Stimulated activated memory B cell treated with anti-CD40 and anti-IgM and Interleukin-4, amounts not matched to agents 10 μg/mL and 1 μg/mL and 100 μg/mL, for 72 hours (primary cell): ENCODE data around the gene GAGE12H.
"Not testable (repeated sequence)": the region's sequence is repeated elsewhere in the genome, so short reads cannot be mapped to it uniquely, and the experiment has no call there.

ENCODE experiments used
- ATAC-seq: fragments of 150-1000 bp; cut with Tn5 transposase; 2 replicates; pipeline ENCODE4 v1.10.0; 2021
- H3K27ac Mint-ChIP-seq: one replicate; pipeline ENCODE4 v1.8.0; 2022; ENCODE audit warnings: mild to moderate bottlenecking, mixed read lengths
- H3K27me3 Mint-ChIP-seq: one replicate; pipeline ENCODE4 v1.8.0; 2022; ENCODE audit warnings: mixed read lengths
- H3K36me3 Mint-ChIP-seq: one replicate; pipeline ENCODE4 v1.8.0; 2022; ENCODE audit warnings: mixed read lengths
- H3K4me1 Mint-ChIP-seq: one replicate; pipeline ENCODE4 v1.8.0; 2022; ENCODE audit warnings: mixed read lengths
- H3K4me3 Mint-ChIP-seq: one replicate; pipeline ENCODE4 v1.8.0; 2022; ENCODE audit warnings: mild to moderate bottlenecking, moderate library complexity, mixed read lengths
- H3K9me3 Mint-ChIP-seq: one replicate; pipeline ENCODE4 v1.8.0; 2022; ENCODE audit warnings: mixed read lengths

GAGE12H gene

GRCh38 chrX:49579649-49580048 lies at the start of gene GAGE12H:
Gene GAGE12H (plus strand): TSS chrX:49579949. CDS start chrX:49581104, 1,155 bp downstream.
- not testable (repeated sequence) for H3K27me3 Mint-ChIP-seq, H3K4me3 Mint-ChIP-seq, ATAC-seq, H3K9me3 Mint-ChIP-seq, H3K36me3 Mint-ChIP-seq, H3K27ac Mint-ChIP-seq, H3K4me1 Mint-ChIP-seq

GRCh38 chrX:49531877-49532276 lies 47.9 kb upstream of the GAGE12H start, which contains the start of gene GAGE12C:
Gene GAGE12C (plus strand): TSS chrX:49532177. CDS start chrX:49533332, 1,155 bp downstream.
- H3K4me1 Mint-ChIP-seq, H3K27me3 Mint-ChIP-seq, H3K9me3 Mint-ChIP-seq, ATAC-seq, H3K36me3 Mint-ChIP-seq, H3K4me3 Mint-ChIP-seq, H3K27ac Mint-ChIP-seq: not testable (repeated sequence)

GRCh38 chrX:49541433-49541832 lies 38.3 kb upstream of the GAGE12H start, which contains the start of gene GAGE12D:
Gene GAGE12D (plus strand): TSS chrX:49541733. CDS start chrX:49542888, 1,155 bp downstream.
- not testable (repeated sequence) for H3K4me3 Mint-ChIP-seq, ATAC-seq, H3K27ac Mint-ChIP-seq, H3K36me3 Mint-ChIP-seq, H3K9me3 Mint-ChIP-seq, H3K27me3 Mint-ChIP-seq, H3K4me1 Mint-ChIP-seq

- not testable (repeated sequence) for H3K9me3 Mint-ChIP-seq, ATAC-seq, H3K36me3 Mint-ChIP-seq, H3K27me3 Mint-ChIP-seq, H3K4me1 Mint-ChIP-seq, H3K27ac Mint-ChIP-seq, H3K4me3 Mint-ChIP-seq
These were observed 28.8 kb upstream of the GAGE12H start, which contains the start of gene GAGE12E for GRCh38 chrX:49550989-49551388. Gene GAGE12E (plus strand): TSS chrX:49551289. CDS start chrX:49552444, 1,155 bp downstream.

GRCh38 chrX:49560542-49560941 lies 19.2 kb upstream of the GAGE12H start, which contains the start of gene GAGE12F:
Gene GAGE12F (plus strand): TSS chrX:49560842. CDS start chrX:49561997, 1,155 bp downstream.
- H3K4me3 Mint-ChIP-seq, H3K27me3 Mint-ChIP-seq, H3K4me1 Mint-ChIP-seq, H3K27ac Mint-ChIP-seq, ATAC-seq, H3K36me3 Mint-ChIP-seq, H3K9me3 Mint-ChIP-seq: not testable (repeated sequence)

GRCh38 chrX:49568728-49569127 lies 11.0 kb upstream of the GAGE12H start:
- H3K4me1 Mint-ChIP-seq, H3K4me3 Mint-ChIP-seq, H3K27ac Mint-ChIP-seq, H3K9me3 Mint-ChIP-seq, ATAC-seq, H3K36me3 Mint-ChIP-seq, H3K27me3 Mint-ChIP-seq: not testable (repeated sequence)

- H3K27ac Mint-ChIP-seq, H3K4me3 Mint-ChIP-seq, H3K4me1 Mint-ChIP-seq, H3K9me3 Mint-ChIP-seq, H3K27me3 Mint-ChIP-seq, H3K36me3 Mint-ChIP-seq, ATAC-seq: not testable (repeated sequence)
These were observed 10.6 kb upstream of the GAGE12H start for GRCh38 chrX:49569152-49569551.

- H3K27me3 Mint-ChIP-seq, H3K4me3 Mint-ChIP-seq, H3K9me3 Mint-ChIP-seq, ATAC-seq, H3K4me1 Mint-ChIP-seq, H3K27ac Mint-ChIP-seq, H3K36me3 Mint-ChIP-seq: not testable (repeated sequence)
These were observed 9.6 kb upstream of the GAGE12H start, which contains the start of gene GAGE12G for GRCh38 chrX:49570100-49570499. Gene GAGE12G (plus strand): TSS chrX:49570400. CDS start chrX:49571555, 1,155 bp downstream.

- not testable (repeated sequence) for H3K27ac Mint-ChIP-seq, H3K36me3 Mint-ChIP-seq, H3K9me3 Mint-ChIP-seq, H3K4me1 Mint-ChIP-seq, H3K4me3 Mint-ChIP-seq, ATAC-seq, H3K27me3 Mint-ChIP-seq
These were observed 9.4 kb downstream of the GAGE12H start, which contains the start of gene GAGE2A for GRCh38 chrX:49589196-49589595. Gene GAGE2A (plus strand): TSS chrX:49589496. CDS start chrX:49590651, 1,155 bp downstream.

- not testable (repeated sequence) for ATAC-seq, H3K4me1 Mint-ChIP-seq, H3K27me3 Mint-ChIP-seq, H3K4me3 Mint-ChIP-seq, H3K36me3 Mint-ChIP-seq, H3K9me3 Mint-ChIP-seq, H3K27ac Mint-ChIP-seq
These were observed 10.2 kb downstream of the GAGE12H start for GRCh38 chrX:49589769-49590478.

GRCh38 chrX:49590488-49590887 lies 10.7 kb downstream of the GAGE12H start:
- not testable (repeated sequence) for H3K4me3 Mint-ChIP-seq, H3K4me1 Mint-ChIP-seq, H3K27ac Mint-ChIP-seq, ATAC-seq, H3K36me3 Mint-ChIP-seq, H3K9me3 Mint-ChIP-seq, H3K27me3 Mint-ChIP-seq

- not testable (repeated sequence) for H3K27me3 Mint-ChIP-seq, H3K4me3 Mint-ChIP-seq, H3K4me1 Mint-ChIP-seq, ATAC-seq, H3K9me3 Mint-ChIP-seq, H3K27ac Mint-ChIP-seq, H3K36me3 Mint-ChIP-seq
These were observed 19.0 kb downstream of the GAGE12H start, which contains the start of gene GAGE1 for GRCh38 chrX:49598720-49599119. Gene GAGE1 (plus strand): TSS chrX:49599020. CDS start chrX:49600175, 1,155 bp downstream.

GRCh38 chrX:49610718-49611310 lies 31.1 kb downstream of the GAGE12H start:
- ATAC-seq = no peak
- Mint-ChIP-seq H3K27me3 (no peaks in the 10 kb centered on the region), H3K36me3 (no peaks in the 10 kb centered on the region), H3K4me3 (no peak overlapping the region), H3K27ac (no peak overlapping the region), H3K4me1 (no peaks in the 10 kb centered on the region), H3K9me3 (no peaks in the 10 kb centered on the region)

GRCh38 chrX:49618574-49618973 lies 38.8 kb downstream of the GAGE12H start:
- H3K36me3 Mint-ChIP-seq = no peaks in the 10 kb centered on the region
- H3K4me3 Mint-ChIP-seq = no peak overlapping the region
- ATAC-seq = no peak
- H3K27me3 Mint-ChIP-seq = no peaks in the 10 kb centered on the region
- H3K9me3 Mint-ChIP-seq = peaks cover 4% of the 10 kb centered on the region
- no peak overlapping the region for H3K27ac Mint-ChIP-seq
- H3K4me1 Mint-ChIP-seq = no peaks in the 10 kb centered on the region

- ATAC-seq = no peak
- no peak overlapping the region for H3K27ac Mint-ChIP-seq
- H3K36me3 Mint-ChIP-seq = no peaks in the 10 kb centered on the region
- H3K4me3 Mint-ChIP-seq = peak overlapping the region; percentile 67
- H3K9me3 Mint-ChIP-seq = peaks cover 4% of the 10 kb centered on the region
- no peaks in the 10 kb centered on the region for H3K27me3 Mint-ChIP-seq
- H3K4me1 Mint-ChIP-seq = no peaks in the 10 kb centered on the region
These were observed 47.5 kb downstream of the GAGE12H start for GRCh38 chrX:49627086-49627777.
